GM23338 (cell line): Measurements from ENCODE around the gene SOX30.

Source experiments
- CREB1 ChIP-seq: fragments of 250-450 bp; sonication (Bioruptor Pico); IDR thresholded peaks from 2 replicates; pipeline ENCODE4 v1.5.0; 2020; ENCODE audit warnings: low read depth, mild to moderate bottlenecking, moderate library complexity
- EZH2phosphoT487 ChIP-seq: fragments of 200-600 bp; sonication (generic); IDR thresholded peaks from one replicate; pipeline ENCODE4 v1.8.1; 2018; ENCODE audit warnings: antibody characterized with exemption; ENCODE audit not compliant: unreplicated experiment
- JUNB ChIP-seq: IDR thresholded peaks from one replicate; pipeline ENCODE4 v1.6.1; 2016; ENCODE audit warnings: antibody characterized with exemption; ENCODE audit not compliant: unreplicated experiment
- POLR2AphosphoS5 ChIP-seq: IDR thresholded peaks from 2 replicates; pipeline ENCODE4 v1.6.1; 2016; ENCODE audit warnings: antibody characterized with exemption, low read depth
- TF ChIP-seq, protein P1 (sequence below): IDR thresholded peaks from 2 replicates; pipeline ENCODE4 v1.6.1; 2016; ENCODE audit warnings: antibody characterized with exemption
- TF ChIP-seq, protein P2 (sequence below): IDR thresholded peaks from one replicate; pipeline ENCODE4 v1.6.1; 2018; ENCODE audit warnings: antibody characterized with exemption; ENCODE audit not compliant: unreplicated experiment
- TF ChIP-seq, protein P3 (sequence below), 2 experiments: fragments of 200-600 bp in 1 of 2; sonication (generic) in 1 of 2; conservative IDR thresholded peaks; 2 replicates each; pipeline versions ENCODE4 v1.5.1 to v1.6.1; 2016 to 2017; ENCODE audit warnings: antibody characterized with exemption in 2 of 2, low read depth in 2 of 2, mild to moderate bottlenecking in 2 of 2, moderate library complexity in 1 of 2

DNA sequence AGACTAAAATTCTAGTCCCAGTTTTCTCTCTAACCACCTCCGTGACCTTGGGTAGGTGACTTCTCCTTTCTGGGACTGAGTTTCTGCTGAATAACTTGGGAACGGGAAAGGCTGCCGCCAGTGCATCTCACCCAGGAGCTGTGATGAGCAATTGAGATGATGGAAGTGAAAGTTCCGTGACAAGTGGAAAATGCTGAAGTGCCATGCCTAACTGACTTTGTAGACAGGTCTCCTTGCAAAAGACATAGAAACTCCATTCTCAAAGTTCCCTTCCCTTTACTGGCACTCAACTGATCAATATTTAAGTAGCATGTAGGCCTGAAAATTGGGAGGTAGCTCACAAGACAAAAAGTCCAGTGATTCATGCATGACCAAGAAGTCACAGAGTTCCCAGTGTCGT lies 70.3 kb downstream of the SOX30 start:
- TF ChIP-seq EZH2phosphoT487 (no peak), CREB1 (CRISPR knock-in tag) (no peak), JUNB (no peak), POLR2AphosphoS5 (no peak)
- TF ChIP-seq, protein P1, sequence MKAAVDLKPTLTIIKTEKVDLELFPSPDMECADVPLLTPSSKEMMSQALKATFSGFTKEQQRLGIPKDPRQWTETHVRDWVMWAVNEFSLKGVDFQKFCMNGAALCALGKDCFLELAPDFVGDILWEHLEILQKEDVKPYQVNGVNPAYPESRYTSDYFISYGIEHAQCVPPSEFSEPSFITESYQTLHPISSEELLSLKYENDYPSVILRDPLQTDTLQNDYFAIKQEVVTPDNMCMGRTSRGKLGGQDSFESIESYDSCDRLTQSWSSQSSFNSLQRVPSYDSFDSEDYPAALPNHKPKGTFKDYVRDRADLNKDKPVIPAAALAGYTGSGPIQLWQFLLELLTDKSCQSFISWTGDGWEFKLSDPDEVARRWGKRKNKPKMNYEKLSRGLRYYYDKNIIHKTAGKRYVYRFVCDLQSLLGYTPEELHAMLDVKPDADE = no peak
- TF ChIP-seq, protein P2, sequence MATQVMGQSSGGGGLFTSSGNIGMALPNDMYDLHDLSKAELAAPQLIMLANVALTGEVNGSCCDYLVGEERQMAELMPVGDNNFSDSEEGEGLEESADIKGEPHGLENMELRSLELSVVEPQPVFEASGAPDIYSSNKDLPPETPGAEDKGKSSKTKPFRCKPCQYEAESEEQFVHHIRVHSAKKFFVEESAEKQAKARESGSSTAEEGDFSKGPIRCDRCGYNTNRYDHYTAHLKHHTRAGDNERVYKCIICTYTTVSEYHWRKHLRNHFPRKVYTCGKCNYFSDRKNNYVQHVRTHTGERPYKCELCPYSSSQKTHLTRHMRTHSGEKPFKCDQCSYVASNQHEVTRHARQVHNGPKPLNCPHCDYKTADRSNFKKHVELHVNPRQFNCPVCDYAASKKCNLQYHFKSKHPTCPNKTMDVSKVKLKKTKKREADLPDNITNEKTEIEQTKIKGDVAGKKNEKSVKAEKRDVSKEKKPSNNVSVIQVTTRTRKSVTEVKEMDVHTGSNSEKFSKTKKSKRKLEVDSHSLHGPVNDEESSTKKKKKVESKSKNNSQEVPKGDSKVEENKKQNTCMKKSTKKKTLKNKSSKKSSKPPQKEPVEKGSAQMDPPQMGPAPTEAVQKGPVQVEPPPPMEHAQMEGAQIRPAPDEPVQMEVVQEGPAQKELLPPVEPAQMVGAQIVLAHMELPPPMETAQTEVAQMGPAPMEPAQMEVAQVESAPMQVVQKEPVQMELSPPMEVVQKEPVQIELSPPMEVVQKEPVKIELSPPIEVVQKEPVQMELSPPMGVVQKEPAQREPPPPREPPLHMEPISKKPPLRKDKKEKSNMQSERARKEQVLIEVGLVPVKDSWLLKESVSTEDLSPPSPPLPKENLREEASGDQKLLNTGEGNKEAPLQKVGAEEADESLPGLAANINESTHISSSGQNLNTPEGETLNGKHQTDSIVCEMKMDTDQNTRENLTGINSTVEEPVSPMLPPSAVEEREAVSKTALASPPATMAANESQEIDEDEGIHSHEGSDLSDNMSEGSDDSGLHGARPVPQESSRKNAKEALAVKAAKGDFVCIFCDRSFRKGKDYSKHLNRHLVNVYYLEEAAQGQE = no peak
- TF ChIP-seq, protein P3, sequence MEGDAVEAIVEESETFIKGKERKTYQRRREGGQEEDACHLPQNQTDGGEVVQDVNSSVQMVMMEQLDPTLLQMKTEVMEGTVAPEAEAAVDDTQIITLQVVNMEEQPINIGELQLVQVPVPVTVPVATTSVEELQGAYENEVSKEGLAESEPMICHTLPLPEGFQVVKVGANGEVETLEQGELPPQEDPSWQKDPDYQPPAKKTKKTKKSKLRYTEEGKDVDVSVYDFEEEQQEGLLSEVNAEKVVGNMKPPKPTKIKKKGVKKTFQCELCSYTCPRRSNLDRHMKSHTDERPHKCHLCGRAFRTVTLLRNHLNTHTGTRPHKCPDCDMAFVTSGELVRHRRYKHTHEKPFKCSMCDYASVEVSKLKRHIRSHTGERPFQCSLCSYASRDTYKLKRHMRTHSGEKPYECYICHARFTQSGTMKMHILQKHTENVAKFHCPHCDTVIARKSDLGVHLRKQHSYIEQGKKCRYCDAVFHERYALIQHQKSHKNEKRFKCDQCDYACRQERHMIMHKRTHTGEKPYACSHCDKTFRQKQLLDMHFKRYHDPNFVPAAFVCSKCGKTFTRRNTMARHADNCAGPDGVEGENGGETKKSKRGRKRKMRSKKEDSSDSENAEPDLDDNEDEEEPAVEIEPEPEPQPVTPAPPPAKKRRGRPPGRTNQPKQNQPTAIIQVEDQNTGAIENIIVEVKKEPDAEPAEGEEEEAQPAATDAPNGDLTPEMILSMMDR (conservative IDR thresholded peaks at IDR 0.05; ENCODE audit: low read depth in 2 of 2) = no peak
